ENCODE data around the gene ATXN1. TPM values are rescaled to one million over a fixed set of nuclear protein-coding genes. Genes with fewer than 3 reads are reported as not detected.

Gene ATXN1
- total and polyA plus RNA-seq, 2 of the 13 experiments (the other 11 are each of a cell fraction or from before 2014, with no cell fraction given), result 20.7 to 39.5 TPM

DNA sequence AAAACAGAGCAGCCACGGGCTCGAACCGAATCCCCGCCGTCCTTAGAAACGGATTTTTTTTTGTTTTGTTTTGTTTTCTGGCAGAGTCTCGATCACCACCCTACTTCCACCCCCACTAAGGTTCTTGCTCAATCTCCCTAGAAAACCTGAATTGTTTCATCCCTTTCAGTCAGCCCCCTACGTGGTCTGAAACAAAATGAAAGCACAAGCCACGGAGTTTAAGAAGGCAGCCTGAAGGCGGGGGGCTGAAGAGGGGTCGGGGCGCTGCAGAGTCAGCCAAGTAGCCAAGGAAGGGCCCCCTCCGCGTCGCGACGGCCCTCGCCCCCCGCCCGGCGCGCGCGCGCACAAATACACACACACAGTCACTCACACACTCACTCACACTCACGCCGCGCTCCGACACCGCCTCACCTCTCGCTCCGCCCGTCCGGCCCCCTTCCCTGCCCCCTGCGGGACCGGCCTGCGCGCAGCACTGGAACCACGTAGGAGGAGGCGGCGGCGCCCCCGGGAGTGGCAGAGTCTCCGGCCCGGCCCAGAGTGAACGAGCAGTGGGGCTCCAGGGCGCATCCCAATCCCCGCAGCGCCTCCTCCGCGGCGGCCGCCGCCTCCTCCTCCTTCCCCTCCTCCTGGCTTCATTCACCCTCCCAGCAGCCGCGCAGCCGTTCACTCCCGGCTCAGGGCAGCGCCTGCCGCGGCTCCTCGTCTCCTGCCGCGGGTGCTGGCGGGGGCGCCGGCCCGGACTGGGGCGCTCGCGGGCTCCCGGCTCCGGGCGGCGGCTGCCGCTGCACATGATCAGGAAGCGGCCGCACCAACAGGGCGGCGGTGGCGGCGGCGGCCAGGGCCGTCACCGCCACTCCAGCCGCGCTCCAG lies 1.4 kb downstream of the ATXN1 start (continued):
- TF ChIP-seq, protein P1, sequence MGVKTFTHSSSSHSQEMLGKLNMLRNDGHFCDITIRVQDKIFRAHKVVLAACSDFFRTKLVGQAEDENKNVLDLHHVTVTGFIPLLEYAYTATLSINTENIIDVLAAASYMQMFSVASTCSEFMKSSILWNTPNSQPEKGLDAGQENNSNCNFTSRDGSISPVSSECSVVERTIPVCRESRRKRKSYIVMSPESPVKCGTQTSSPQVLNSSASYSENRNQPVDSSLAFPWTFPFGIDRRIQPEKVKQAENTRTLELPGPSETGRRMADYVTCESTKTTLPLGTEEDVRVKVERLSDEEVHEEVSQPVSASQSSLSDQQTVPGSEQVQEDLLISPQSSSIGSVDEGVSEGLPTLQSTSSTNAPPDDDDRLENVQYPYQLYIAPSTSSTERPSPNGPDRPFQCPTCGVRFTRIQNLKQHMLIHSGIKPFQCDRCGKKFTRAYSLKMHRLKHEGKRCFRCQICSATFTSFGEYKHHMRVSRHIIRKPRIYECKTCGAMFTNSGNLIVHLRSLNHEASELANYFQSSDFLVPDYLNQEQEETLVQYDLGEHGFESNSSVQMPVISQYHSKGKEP (CRISPR knock-in tag; IDR thresholded peaks at IDR 0.05), result 0 out of 2 replicates have a peak, but pooled peaks have one; percentile 47
- peak; percentile 63 for TF ChIP-seq KLF12 (CRISPR knock-in tag; IDR thresholded peaks at IDR 0.05; ENCODE audit: borderline replicate concordance)
- peak; percentile 42; the same call in 1 of the 2 replicates for TF ChIP-seq HIVEP1 (CRISPR knock-in tag; IDR thresholded peaks at IDR 0.05)
- TF ChIP-seq SRSF9 (IDR thresholded peaks at IDR 0.05; ENCODE audit: borderline replicate concordance, insufficient read depth, low read depth, low read length, poor library complexity, severe bottlenecking), result no peak
- TF ChIP-seq SETDB1 (CRISPR knock-in tag; IDR thresholded peaks at IDR 0.05; ENCODE audit: borderline replicate concordance), result no peak
- TF ChIP-seq CAMTA2 (CRISPR knock-in tag; IDR thresholded peaks at IDR 0.05; ENCODE audit: borderline replicate concordance), result peak; percentile 89; the same call in 1 of the 2 replicates
- TF ChIP-seq, protein P2, sequence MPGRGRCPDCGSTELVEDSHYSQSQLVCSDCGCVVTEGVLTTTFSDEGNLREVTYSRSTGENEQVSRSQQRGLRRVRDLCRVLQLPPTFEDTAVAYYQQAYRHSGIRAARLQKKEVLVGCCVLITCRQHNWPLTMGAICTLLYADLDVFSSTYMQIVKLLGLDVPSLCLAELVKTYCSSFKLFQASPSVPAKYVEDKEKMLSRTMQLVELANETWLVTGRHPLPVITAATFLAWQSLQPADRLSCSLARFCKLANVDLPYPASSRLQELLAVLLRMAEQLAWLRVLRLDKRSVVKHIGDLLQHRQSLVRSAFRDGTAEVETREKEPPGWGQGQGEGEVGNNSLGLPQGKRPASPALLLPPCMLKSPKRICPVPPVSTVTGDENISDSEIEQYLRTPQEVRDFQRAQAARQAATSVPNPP (CRISPR knock-in tag; IDR thresholded peaks at IDR 0.05), result no peak; the same call in 1 of the 2 replicates
- TF ChIP-seq BRCA1 (CRISPR knock-in tag; IDR thresholded peaks at IDR 0.05), result no peak; the same call in 1 of the 2 replicates
- TF ChIP-seq XBP1 (CRISPR knock-in tag; IDR thresholded peaks at IDR 0.05), result no peak
- TF ChIP-seq FOXK2 (IDR thresholded peaks at IDR 0.05), result no peak
- TF ChIP-seq DPF2 (CRISPR knock-in tag; IDR thresholded peaks at IDR 0.05; ENCODE audit: borderline replicate concordance, low read depth), result no peak
- peak; percentile 81; the same call in 1 of the 2 replicates for TF ChIP-seq ZNF670 (CRISPR knock-in tag; IDR thresholded peaks at IDR 0.05; ENCODE audit: borderline replicate concordance)
- TF ChIP-seq ZNF432 (CRISPR knock-in tag; IDR thresholded peaks at IDR 0.05; ENCODE audit: borderline replicate concordance), result no peak
- TF ChIP-seq FOXO1 (CRISPR knock-in tag; IDR thresholded peaks at IDR 0.05), result no peak; the same call in none of the 2 replicates
- TF ChIP-seq, protein P3, sequence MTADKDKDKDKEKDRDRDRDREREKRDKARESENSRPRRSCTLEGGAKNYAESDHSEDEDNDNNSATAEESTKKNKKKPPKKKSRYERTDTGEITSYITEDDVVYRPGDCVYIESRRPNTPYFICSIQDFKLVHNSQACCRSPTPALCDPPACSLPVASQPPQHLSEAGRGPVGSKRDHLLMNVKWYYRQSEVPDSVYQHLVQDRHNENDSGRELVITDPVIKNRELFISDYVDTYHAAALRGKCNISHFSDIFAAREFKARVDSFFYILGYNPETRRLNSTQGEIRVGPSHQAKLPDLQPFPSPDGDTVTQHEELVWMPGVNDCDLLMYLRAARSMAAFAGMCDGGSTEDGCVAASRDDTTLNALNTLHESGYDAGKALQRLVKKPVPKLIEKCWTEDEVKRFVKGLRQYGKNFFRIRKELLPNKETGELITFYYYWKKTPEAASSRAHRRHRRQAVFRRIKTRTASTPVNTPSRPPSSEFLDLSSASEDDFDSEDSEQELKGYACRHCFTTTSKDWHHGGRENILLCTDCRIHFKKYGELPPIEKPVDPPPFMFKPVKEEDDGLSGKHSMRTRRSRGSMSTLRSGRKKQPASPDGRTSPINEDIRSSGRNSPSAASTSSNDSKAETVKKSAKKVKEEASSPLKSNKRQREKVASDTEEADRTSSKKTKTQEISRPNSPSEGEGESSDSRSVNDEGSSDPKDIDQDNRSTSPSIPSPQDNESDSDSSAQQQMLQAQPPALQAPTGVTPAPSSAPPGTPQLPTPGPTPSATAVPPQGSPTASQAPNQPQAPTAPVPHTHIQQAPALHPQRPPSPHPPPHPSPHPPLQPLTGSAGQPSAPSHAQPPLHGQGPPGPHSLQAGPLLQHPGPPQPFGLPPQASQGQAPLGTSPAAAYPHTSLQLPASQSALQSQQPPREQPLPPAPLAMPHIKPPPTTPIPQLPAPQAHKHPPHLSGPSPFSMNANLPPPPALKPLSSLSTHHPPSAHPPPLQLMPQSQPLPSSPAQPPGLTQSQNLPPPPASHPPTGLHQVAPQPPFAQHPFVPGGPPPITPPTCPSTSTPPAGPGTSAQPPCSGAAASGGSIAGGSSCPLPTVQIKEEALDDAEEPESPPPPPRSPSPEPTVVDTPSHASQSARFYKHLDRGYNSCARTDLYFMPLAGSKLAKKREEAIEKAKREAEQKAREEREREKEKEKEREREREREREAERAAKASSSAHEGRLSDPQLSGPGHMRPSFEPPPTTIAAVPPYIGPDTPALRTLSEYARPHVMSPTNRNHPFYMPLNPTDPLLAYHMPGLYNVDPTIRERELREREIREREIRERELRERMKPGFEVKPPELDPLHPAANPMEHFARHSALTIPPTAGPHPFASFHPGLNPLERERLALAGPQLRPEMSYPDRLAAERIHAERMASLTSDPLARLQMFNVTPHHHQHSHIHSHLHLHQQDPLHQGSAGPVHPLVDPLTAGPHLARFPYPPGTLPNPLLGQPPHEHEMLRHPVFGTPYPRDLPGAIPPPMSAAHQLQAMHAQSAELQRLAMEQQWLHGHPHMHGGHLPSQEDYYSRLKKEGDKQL (CRISPR knock-in tag; IDR thresholded peaks at IDR 0.05; ENCODE audit: low read depth), result no peak
- TF ChIP-seq FOXC1 (CRISPR knock-in tag; IDR thresholded peaks at IDR 0.05; ENCODE audit: borderline replicate concordance), result peak; percentile 56; the same call in 1 of the 2 replicates
- TF ChIP-seq, protein P4, sequence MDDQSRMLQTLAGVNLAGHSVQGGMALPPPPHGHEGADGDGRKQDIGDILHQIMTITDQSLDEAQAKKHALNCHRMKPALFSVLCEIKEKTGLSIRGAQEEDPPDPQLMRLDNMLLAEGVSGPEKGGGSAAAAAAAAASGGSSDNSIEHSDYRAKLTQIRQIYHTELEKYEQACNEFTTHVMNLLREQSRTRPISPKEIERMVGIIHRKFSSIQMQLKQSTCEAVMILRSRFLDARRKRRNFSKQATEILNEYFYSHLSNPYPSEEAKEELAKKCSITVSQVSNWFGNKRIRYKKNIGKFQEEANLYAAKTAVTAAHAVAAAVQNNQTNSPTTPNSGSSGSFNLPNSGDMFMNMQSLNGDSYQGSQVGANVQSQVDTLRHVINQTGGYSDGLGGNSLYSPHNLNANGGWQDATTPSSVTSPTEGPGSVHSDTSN (CRISPR knock-in tag; IDR thresholded peaks at IDR 0.05; ENCODE audit: borderline replicate concordance), result no peak
